Measurements from ENCODE around the gene TP53TG3C.
"Not testable (repeated sequence)": the region's sequence is repeated elsewhere in the genome, so short reads cannot be mapped to it uniquely, and the experiment has no call there.

TP53TG3C gene

GRCh38 chr16:33193926-33194325 lies at the start of gene TP53TG3C:
TP53TG3C (plus strand) TSS chr16:33194226; CDS start chr16:33194294, 68 bp downstream.
- not testable (repeated sequence) for H3K27ac ChIP-seq (ENCODE audit: low read depth, low read length); H3K4me3 ChIP-seq (ENCODE audit: low read length); H3K4me1 ChIP-seq (ENCODE audit: control insufficient read depth, insufficient read depth, low read length); H3K9ac ChIP-seq (ENCODE audit: low read length); H3K36me3 ChIP-seq (ENCODE audit: control insufficient read depth, insufficient read depth, low read length); H3K27me3 ChIP-seq (ENCODE audit: control insufficient read depth, insufficient read depth, low read length)
